GM10266 (cell line): ENCODE data around the gene PSRC1.

Source experiments
- DNase-seq: peaks from one replicate; pipeline ENCODE4 v3.0.0; 2012; ENCODE audit errors: extremely low spot score
- TF ChIP-seq, protein P1 (sequence below): IDR thresholded peaks from 2 replicates; pipeline ENCODE4 v1.5.1; 2012; ENCODE audit warnings: mild to moderate bottlenecking, low read depth; ENCODE audit not compliant: control insufficient read depth, insufficient read depth; ENCODE audit errors: missing control alignments

PSRC1 gene

DNA sequence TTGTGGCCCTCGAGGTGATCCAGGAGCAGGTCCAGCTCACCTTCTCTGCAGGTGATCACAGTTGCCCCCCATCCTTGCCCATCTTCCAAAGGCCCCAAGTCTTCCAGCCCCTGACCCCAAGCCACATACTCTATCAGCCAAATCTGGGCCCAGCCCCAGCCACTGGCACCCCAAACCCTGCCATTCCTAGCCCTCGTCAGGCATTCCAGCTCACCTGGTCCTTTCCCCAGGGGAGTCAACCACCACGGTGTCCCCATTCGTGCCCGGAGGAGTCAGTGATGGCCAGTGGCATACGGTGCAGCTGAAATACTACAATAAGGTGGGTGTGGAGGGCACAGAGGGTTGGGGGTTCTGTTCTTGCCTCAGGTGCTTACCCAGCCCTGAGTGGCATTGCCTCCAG is 21.4 kb downstream of the PSRC1 start:
- TF ChIP-seq, protein P1, sequence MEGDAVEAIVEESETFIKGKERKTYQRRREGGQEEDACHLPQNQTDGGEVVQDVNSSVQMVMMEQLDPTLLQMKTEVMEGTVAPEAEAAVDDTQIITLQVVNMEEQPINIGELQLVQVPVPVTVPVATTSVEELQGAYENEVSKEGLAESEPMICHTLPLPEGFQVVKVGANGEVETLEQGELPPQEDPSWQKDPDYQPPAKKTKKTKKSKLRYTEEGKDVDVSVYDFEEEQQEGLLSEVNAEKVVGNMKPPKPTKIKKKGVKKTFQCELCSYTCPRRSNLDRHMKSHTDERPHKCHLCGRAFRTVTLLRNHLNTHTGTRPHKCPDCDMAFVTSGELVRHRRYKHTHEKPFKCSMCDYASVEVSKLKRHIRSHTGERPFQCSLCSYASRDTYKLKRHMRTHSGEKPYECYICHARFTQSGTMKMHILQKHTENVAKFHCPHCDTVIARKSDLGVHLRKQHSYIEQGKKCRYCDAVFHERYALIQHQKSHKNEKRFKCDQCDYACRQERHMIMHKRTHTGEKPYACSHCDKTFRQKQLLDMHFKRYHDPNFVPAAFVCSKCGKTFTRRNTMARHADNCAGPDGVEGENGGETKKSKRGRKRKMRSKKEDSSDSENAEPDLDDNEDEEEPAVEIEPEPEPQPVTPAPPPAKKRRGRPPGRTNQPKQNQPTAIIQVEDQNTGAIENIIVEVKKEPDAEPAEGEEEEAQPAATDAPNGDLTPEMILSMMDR: no peak
- no peak for DNase-seq

DNA sequence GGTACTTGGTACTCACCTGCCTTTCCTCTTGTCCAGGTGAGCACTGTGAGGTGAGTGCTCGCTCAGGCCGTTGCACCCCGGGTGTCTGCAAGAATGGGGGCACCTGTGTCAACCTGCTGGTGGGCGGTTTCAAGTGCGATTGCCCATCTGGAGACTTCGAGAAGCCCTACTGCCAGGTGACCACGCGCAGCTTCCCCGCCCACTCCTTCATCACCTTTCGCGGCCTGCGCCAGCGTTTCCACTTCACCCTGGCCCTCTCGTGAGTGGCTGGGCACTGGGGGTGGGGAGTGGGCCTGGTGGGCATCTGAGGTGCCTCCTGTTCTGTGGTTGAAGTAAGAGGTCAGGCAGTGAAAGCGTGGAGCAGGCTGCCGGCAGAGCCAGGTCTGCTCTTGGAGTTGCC is 21.9 kb downstream of the PSRC1 start:
- no peak for DNase-seq
- TF ChIP-seq, protein P1: no peak

DNA sequence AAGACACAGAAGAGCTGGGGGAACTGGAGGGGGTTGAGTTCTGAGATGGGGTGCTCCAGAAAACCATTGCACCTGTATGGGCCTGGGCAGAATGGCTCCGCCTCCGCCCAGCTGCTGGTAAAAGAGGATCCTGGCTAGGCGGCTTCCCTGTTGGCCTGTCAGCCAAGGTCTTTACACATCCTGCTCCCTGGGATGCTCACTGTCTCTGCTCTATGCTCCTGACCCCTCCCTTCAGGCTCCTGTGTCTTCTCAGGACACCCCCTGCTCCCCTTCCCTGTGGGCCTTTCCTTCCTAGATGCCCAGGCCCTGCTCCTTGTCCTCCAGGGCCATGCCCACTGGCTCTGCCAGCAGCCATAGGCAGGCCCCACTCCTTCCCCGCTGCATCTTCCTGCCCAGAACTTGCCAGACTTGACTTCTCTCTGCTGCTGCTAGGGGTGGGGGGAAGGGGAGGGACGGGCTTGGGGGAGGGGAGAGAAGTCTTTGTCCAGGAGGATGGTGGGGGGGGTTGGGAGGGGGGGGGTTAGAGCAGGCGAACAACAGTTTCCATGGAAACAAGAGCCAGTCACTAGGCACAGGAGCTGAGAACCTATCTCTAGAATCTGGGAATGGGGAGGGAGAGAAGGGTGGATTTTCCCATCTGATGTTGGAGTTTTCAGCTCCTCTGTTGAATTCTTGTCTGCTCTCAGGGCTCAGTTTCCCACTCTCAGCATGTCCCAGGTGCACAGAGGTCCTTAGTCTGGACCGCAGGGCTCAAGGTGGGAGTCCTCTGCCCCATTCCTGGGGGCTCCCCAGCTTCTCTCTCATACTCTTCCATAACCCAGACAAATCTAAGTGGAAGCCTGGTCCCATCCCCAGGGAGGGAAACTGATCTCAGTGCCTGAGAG is 23.0 kb downstream of the PSRC1 start:
- DNase-seq: no peak
- TF ChIP-seq, protein P1: no peak

DNA sequence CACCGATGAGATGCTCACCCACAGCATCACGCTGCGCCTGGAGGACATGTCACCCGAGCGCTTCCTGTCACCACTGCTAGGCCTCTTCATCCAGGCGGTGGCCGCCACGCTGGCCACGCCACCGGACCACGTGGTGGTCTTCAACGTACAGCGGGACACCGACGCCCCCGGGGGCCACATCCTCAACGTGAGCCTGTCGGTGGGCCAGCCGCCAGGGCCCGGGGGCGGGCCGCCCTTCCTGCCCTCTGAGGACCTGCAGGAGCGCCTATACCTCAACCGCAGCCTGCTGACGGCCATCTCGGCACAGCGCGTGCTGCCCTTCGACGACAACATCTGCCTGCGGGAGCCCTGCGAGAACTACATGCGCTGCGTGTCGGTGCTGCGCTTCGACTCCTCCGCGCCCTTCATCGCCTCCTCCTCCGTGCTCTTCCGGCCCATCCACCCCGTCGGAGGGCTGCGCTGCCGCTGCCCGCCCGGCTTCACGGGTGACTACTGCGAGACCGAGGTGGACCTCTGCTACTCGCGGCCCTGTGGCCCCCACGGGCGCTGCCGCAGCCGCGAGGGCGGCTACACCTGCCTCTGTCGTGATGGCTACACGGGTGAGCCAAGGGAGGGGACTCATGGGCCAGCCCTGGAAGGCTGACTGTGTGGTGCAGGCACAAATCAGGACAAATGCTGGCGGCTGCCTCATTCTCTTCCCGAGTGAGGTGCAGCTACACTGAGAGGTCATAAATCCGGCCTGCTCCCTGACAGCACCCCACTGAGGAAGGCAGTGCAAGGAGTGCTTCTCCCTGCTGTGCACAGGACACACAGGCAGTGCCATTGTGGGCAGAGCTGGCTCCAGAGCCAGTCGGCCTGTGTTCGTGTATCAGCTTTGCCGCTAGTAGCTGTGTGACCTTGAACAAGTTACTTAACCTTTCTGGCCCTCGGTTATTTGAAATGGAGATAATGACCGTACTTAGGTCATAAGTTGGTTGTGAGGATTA is 24.2 kb downstream of the PSRC1 start:
- DNase-seq: no peak
- TF ChIP-seq, protein P1: no peak

DNA sequence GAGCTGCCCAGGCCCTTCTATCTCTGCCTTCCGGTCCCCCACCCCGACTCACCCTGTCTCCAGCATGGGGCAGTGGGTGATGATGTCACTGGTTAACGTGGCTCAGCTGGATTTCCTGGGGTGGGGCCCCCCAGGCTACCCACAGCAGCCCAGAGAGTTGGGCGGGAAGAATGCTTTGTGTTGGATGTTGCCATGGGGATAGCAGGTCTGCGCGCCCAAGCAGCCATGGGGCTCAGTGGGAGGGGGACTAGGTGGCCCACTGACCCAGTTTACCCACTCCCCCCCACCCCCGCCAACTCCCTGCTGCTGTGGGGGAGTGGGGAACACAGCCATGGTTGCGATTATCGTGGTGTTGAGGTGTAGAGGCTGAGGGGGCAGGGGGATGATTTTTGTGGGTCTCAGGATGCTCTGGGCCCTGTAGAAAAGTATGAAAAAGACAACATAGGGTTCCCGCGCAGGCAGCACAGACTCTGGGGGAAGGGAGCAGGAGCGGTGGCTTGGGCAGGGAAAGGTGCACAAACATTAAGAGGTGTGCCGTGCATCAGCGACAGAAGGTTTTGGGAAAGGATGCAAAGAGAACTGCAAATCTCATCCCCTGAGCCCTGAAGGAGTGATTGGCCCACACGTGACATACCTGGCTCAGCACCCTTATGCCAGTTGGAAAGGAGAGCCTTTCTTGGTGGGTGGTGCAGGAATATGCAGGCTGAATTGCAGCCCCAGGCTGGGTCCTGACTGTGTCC is 25.1 kb downstream of the PSRC1 start:
- TF ChIP-seq, protein P1: no peak
- no peak for DNase-seq

DNA sequence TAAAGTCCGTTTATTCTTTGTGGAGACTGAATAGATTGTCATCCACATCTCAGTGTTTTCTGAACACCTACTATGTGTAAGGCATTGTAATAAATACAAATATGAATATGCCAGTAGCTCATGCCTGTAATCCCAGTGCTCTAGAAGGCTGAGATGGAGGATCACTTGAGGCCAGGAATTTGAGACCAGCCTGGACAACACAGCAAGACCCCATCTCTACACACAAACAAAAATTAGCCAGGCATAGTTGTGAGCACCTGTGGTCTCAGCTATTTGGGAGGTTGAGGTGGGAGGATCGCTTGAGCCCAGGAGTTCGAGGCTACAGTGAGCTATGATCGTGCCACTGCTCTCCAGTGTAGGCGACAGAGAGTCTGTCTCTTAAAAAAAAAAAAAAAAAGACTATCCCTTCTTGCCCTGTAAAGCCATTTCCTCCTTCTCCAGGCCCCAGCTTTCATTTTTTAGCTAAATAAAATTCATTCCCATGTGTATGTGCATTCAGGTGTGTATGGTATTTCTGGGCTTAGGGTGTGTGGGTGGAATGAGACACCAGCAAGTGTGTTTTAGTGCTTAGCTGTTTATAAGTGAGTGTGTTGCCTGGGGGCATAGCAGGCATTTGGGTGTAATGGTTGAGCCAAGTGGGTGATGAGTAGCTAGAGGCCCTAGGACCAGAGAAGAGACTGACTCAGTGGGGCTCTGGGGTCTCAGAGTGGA is 25.8 kb downstream of the PSRC1 start:
- no peak for DNase-seq
- TF ChIP-seq, protein P1: no peak
